GM18907 (cell line): Measurements from ENCODE around the gene AGPAT1.
"Not testable (repeated sequence)": the region's sequence is repeated elsewhere in the genome, so short reads cannot be mapped to it uniquely, and the experiment has no call there.

Experiments
- ATAC-seq: cut with Tn5 transposase; IDR thresholded peaks from one replicate; pipeline ENCODE4 v1.9.1; 2021; ENCODE audit warnings: mild to moderate bottlenecking, moderate library complexity; ENCODE audit not compliant: unreplicated experiment

The AGPAT1 gene

DNA sequence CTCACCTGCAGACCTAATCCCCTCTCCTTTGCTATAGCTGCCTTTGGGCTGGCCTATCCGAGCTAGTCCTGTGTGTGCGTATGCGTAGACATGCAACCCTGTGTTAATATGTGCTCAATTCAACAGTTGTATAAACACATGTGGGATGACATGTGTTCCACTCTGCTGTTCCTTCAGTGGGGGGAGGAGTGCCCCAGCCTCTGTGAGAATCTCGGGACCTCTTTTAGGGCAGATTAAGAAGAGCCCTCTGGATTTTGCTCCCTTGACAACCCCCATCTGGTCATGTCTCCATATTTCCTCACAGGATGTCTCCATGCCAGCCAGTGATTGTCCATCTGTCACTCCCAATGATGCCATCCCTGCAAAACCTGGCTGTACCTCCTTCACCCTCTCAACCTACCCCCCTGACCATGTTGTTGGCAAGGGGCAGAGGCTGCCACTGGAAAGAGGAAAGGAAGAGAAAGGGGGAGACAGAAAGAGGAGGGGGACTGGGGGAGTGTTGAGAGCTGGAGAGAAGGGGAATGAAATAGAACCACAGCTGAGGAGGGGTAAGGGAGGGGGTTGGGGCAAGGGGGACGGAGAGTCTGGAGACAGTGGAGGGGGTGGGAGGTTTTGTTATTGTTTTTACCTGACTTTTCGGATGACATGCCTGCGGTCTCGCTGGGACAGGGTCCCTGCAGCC is 24.6 kb downstream of the AGPAT1 start:
- ATAC-seq = no peak

DNA sequence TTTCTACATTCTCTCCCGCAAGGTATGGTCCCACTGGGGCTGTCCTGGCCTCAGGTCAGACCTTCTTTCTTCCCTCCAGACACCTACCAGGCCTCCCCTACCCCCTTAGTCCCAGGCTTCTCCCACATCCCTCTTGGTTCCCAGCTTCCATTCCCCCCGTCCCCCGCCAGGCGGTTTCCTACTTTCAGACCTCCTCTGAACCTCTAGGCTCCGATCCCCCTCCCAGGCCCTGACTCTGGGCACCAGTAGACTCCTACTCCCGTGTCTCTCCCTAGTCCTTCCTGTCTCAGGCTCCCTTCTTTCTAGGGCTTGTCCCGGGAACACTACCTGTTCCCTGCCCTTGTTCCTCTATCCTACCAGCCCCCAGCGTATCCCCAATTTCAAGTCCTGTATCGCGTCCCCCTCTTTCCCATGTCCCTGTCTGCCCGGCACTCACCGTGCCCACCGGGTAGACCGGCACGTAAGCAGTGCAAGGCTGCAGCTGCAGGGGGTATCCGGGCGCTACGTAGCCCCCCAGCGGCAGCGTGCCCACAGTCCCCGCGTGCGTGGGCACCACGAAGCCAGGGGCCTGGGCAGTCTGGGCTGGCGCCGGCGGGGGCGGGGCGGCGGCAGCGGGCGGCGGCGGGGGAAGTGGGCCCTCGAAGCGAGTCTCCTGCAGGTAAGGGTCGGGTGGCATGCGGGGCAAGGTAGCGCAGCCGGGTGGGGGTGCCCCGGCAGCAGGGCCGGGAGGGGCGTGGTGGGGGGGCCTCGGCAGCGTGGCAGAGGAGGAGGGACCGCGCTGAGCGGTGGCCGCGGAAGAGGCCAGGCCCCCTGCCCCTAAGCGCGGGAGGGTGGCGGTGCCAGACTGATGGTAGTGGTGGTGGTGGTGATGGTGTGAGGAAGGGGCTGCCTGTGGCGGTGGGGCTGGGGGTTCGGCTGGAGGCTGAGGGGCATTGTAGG is 25.7 kb downstream of the AGPAT1 start:
- ATAC-seq = no peak

GRCh38 chr6:32149092-32149755 is 26.7 kb downstream of the AGPAT1 start:
- ATAC-seq = no peak

GRCh38 chr6:32148289-32149091 is 27.4 kb downstream of the AGPAT1 start:
- ATAC-seq = no peak

DNA sequence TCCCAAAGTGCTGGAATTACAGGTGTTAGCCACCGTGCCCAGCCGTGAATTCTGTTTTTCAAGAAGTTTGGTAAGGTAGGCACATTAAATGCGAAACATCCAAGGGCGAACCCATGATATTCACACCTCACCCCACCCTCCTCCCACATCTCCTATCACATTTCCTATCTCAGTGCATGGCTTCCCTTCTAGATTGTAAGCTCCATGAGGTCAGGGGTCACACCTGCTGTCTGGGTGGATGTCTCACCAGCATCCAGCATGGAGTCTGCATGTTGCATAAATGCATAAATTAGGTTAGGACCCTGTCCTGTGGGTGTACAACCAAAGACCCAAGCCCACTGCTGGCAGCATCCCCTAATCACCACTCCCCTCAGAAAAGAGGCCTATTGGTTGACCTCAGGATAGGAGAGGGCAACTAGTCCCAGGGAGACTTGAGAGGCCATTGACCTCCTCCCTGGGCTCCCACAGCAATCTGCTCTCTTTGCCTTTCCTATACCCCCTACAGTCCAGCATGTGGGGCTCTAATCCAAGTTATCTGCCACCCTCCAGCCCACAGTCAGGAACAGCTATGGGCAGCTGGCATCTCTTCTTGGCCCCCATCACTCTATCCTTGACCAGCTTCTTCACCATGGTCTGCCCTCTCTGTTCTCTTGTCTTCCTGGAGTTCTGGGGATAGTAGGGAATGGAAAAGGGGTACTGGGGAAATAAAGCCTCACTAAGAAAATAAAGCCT is 28.3 kb downstream of the AGPAT1 start:
- ATAC-seq = no peak

- ATAC-seq = no peak
Observed at GRCh38 chr6:32146687-32147086, 29.2 kb downstream of the AGPAT1 start.

- ATAC-seq = no peak
Observed at GRCh38 chr6:32146287-32146686, 29.6 kb downstream of the AGPAT1 start.

- ATAC-seq = not testable (repeated sequence)
Observed at GRCh38 chr6:32144238-32144637, 31.6 kb downstream of the AGPAT1 start.

DNA sequence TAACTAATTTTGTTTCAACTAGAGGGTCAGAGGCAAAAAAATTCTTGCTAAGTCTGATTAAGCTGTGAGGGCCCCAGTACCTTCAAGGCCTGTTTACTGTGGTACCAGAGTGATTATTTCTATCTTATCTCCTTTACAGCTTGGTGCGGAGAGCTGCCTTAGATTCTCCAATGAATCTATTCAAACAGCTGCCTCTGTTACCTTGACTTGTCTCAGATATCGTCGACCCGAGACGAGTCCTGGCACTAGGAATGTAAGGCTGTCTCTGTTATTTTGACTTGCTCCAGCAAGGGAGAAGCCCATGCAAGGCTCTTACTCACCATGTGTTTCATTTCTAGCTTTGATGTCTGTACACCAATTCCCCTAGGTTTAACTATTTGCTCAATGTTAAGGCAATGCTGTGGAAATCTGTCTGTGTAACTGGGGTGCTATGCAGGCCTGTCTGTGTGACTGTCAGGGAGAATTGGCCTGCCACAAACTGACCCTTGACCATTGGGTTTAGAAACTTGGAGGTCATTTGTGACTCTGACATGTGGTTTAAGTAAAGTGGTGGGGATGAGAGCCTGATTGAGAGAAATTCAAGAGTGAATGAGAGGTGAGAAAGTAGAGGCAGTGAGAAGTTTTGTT is 35.4 kb downstream of the AGPAT1 start:
- no peak for ATAC-seq

GRCh38 chr6:32139590-32139989 is 36.3 kb downstream of the AGPAT1 start:
- ATAC-seq = no peak

- no peak for ATAC-seq
Observed at GRCh38 chr6:32137454-32137853, 38.4 kb downstream of the AGPAT1 start.

- no peak for ATAC-seq
Observed at GRCh38 chr6:32133786-32134185, 42.1 kb downstream of the AGPAT1 start.

DNA sequence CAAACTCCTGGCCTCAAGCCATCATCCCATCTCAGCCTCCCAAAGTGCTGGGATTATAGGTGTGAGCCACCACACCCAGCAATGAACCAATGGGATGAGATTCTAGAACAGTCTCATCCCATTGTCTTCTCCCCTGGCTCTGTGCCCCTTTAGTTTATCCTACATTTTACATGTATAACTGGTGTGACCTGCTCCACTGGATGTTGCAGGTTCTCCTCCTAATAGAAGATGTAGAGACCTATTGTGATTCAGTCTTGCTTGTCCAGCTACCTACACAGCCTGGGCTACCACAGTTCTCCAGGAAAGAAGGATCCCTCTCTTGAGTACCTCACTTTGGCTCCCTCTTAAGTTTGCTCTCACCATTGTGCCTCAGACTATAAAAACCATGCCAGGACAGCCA is 43.8 kb downstream of the AGPAT1 start:
- no peak for ATAC-seq

- ATAC-seq = no peak
Observed at GRCh38 chr6:32131439-32131948, 44.4 kb downstream of the AGPAT1 start.

DNA sequence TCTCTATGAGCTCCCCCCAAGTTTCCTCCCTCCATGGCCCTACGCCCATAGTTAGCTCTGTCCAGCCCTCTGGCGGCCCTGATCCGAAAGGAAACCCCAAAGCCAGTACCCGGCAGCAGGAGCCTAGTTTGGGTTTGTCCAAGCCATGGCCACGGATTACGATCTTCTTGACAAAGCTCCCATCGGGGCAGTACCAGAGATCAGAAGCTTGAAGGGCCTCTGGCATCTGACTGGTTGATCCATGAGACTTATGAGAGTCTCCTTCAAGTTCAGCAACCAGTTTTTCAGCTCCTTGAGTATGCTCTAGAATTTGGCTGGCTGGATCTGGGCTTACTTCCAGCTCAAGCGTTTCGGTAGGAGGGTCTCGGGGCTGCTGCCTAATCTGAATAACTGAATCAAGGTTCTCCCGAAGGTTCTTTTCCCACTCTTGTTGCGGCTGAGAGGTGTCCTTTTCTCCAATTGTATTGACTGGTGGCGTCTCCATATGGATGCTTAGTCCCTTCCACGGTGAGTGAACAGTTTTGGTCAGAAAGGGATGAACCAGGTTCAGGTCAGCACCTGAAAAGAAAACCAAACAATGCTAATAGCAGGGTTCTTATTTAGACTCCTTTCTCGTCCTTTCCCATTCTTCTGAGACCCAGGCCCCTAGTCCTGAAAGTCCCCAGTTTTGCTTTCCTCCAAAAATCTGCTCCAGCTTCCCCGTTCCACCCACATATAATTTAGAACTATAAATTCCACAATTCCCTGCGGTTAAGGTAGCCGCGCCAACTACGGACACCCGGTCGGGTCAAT is 46.4 kb downstream of the AGPAT1 start:
- ATAC-seq = no peak

- ATAC-seq = no peak
Observed at GRCh38 chr6:32128751-32129296, 47.1 kb downstream of the AGPAT1 start.

DNA sequence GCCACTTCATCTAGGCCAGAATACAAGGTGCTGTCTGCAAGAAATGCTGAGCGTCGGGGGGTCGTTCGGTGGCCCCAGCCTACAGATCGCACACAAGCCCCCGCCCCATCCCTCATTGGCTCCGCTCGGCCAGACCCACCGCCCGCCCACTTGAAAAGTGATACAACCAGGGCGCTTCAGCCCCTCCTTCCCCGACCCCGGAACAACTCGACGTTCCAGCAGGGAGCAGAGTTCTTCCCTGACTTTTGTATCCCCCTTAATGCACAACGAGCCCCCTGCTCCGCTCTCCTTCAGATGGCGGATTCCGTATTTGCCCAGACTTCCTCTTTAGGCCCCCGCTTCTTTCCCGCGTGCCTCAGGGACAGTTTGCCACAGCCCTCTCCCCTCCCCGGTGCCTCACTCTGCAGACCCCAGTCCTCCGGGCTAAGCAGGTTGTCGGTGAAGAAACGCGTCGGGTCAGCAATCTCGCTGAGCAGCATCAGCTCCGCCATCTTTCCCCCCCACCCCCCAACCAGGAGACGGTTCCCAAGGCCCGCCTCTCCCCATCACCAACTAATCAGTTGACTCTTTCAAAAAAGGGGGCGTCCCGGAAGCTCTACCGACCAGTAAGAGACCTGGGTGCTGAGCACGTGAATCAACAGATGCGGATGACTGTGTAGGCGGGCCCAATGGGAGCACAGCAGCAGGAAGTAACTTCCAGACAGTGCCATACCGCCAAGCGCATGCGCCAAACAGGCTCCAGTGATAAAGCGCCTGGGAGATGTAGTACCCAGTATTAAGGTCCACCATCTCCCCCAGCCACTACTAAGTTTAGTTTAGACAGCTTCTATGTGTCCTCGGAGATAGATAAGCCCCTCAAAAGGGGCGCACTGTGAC is 47.9 kb downstream of the AGPAT1 start, which contains the start of gene ATF6B:
TSS of gene ATF6B (minus strand) at position 530 of the 876 bp plus-strand sequence. CDS start at position 491, 39 bp downstream.
- ATAC-seq = peak; percentile 79
